SKM-1 (cell line): ENCODE results near the gene LZTR1.

Source experiments
- DNase-seq: peaks from one replicate; lab custom pipeline; 2025; ENCODE audit not compliant: unreplicated experiment; lab: John Stamatoyannopoulos, UW

The LZTR1 gene

GRCh38 chr22:20949698-20950183, 32.4 kb upstream of the LZTR1 start:
- DNase-seq: no peak

DNA sequence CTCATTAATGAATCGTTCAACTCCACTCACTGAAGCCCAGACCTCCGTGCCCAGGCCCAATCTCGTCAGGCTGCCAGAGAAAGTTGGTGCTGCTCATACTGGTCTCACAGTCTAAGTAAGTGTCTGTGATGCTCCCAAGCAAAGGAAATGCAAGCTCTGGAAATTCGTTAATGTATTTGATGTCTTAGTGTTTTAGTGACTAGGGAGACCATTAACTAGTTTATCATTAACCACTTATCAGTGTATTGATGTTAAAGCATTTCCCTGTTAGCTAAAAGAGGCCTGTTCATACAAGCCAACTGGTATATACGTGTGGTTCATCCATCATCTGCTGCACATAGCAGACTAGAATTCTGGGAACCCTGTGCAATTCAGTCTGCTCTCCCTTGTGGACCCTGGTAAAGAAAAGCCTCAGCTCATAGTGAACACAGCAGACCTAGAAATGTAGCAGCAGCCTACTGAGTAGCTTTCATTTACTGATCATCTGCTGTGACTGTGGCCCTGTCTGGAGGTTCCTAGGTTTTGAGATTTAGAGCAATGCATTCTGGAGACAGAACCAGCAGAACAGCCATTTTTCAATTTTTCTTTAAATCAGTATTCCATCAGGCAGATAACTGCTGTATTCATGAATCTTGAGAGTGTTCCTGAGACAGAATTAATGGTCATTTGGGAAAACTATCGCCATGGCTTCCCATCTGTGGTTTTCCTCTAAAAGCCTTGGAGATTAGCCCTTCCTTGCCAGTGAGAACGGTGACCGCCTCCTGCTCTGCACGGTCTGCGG, 30.8 kb upstream of the LZTR1 start:
- DNase-seq: no peak

- no peak for DNase-seq
Observed at GRCh38 chr22:20951932-20952380, 30.1 kb upstream of the LZTR1 start.

DNA sequence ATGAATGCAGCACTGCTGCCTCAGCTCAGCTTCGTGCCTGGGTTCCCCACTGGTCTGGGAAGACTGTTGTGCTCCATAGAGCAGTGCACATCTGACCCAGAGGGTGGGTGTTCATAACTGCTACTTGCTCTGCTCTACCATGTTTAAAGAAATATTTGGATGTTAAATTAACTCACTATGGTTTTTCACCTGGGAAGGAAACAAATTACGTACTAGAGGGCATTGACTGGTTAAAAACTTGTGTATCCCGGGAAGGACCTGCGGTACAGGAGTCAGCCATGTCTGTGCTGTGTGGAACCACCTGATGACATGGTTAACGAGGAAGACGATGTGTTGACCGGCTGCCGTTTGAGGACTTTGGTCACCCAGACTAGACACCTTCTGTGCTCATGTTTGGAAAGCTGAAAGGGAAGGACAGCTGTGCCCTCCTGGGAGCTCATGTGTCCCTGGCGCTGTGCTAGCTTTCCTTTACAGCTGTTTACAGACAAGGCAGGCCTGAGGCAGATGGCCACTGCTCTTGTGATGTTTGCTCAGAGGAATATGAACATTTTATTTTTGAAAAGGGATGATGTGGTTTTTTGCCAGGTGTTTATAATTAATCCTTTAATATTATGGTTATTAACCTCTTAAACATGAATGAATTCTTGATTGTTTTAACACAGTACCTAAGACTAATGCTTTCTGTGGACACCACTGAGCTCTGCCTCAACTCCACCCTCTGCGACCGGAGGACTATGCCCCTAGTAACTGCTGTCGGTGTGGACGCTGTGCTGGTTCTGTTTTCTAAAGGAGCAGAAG, 29.4 kb upstream of the LZTR1 start:
- no peak for DNase-seq

DNA sequence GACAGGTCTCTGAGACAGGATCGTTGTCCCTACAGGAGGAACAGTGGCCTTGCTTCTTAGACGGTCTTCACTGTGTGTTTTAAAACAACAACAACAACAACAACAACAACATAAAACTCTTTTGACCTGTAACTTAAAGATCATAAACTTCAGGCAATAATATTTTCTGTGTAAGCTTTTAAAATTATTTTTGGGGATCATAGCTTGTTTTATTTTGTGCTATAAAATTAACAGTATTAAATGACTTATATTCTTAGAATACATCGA, 28.8 kb upstream of the LZTR1 start:
- no peak for DNase-seq

GRCh38 chr22:20953668-20954500, 28.2 kb upstream of the LZTR1 start:
- DNase-seq: no peak

DNA sequence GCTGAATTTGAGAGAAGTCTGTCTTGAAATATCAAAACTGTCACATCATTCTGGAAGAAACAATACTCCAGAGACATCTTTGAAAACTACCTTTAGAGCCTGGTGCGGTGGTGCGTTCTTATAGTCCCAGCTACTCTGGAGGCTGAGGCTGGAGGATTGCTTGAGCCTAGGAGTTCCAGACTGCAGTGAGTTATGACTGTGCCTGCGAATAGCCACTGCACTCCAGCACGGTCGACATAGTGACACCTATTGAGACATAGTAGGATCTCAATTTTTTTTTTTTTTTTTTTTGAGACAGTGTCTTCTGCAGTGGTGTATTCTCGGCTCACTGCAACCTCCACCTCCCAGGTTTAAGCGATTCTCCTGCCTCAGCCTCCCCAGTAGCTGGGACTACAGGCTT, 26.5 kb upstream of the LZTR1 start:
- no peak for DNase-seq

DNA sequence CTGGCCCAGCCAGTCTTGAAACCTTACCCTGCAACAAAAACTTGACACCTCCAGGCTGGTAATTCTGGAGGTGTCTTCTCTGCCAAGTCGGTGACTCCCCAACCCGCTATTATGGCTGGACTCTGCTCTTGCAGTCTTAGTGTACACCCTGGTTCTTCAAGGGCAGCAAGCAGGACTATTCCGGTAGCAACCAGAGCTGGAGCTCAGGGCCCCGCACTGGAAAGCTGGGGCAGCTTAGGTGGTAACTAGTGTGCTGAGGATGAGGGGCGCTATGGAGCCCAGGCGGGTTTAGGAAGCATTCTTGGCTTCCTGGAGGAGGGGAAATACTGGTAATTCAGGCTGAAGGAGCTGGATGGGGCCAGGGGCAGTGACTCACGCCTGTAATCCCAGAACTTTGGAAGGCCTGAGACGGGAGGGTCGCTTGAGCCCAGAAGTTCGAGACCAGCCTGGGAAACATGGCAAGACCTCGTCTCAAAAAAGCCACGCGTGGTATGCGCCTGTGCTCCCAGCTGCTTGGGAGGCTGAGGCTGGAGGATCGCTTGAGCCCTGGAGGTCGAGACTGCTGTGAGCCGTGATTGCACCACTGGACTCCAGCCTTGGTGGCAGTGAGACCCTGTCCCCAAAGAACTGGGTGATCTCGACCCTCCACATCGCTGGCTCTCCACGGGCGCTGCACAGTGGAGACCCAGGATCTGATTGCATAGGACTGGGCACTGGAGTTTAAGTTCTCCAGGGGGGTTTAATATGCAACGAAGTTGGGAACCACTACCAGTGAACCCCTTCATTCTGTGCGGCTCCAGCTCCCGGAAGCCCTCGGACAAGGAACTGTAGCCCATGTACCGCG, 25.6 kb upstream of the LZTR1 start:
- DNase-seq: no peak

DNA sequence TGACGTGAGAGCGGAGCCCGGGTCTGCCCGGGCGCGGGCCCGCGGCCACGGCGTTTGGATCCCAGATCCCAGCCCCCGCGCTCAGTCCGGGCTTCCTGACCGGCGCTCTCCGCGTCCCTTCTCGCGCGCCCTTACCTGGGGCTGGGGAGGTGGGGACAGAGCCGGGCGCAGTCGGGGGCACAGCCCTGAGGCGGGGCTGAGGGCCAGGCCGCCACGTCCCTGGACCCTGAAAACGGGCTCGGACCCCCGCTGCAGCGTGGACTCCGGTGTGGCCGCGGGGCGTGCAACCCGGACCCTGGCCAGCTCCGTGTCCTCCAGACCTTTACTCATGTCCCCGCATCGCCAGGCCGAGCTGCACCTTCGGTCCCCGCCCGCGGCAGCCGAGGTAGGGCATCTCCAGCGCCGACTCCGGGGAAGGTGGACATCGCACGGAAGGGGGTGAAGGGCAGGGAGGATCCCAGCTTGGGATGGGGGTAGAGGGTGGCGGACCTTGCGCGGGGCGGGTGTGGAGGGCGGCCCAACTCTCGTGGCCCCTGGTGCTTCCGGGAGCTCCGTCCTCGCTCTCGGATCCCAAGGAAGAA, 24.9 kb upstream of the LZTR1 start:
- no peak for DNase-seq

GRCh38 chr22:20957683-20958431, 24.2 kb upstream of the LZTR1 start:
- no peak for DNase-seq

- DNase-seq: no peak
Observed at GRCh38 chr22:20959578-20960461, 22.3 kb upstream of the LZTR1 start.

DNA sequence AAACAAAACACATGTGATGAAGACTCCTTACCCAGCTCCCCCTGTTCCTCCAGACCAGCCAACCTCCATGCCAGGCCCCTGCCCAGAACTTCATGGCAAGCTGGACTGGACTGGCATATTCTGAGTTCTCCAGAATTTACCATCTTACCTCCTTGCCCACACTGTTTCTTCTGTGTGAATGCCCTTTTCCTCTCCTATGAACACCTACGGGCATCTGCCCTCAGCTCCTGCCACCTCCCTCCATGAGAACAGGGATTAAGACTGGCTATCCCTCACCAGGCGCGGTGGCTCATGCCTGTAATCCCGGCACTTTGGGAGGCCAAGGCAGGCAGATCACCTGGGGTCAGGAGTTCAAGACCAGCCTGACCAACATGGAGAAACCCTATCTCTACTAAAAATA, 21.5 kb upstream of the LZTR1 start:
- no peak for DNase-seq

- no peak for DNase-seq
Observed at GRCh38 chr22:20962491-20962945, 19.6 kb upstream of the LZTR1 start.

DNA sequence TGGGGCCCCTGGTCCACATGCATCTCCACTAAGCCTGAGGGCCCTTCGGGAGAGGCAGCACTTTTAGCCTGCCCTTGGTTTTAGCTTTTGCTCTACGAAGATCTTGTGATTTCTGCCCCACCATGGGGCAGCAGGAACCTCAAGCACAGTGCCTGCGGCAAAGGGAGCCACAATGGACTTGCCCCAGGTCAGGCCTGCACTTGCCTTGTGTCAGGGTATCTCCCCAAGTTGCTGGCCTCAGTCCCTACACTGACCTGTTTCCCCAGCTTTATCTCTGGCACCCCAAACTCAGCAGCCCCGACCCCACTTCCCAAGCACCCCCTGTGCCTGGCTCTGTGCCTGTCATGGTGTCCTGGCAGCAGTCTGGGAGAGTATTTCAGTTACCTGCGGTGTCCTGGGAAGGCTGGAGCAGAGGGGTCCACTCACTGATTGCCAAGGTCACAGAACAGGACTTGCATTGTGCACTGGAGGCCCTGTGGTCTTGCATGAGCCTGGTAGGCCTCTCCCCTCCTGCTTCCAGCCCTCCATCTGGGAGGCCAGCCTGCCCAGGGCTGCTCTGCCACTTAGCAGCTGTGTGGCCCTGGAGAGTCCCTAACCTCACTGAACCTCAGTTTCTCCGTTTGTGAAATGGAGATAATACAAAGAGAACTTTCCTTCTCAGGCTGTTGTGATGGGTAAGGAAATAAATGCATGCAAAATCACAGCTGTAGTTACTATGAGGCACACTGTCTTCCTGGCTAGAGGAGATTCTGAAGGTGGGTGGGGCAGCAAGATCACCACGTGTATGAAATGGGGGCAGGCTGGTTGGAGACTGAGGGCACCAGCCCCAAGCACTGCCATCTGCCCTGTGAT, 18.7 kb upstream of the LZTR1 start:
- DNase-seq: no peak

DNA sequence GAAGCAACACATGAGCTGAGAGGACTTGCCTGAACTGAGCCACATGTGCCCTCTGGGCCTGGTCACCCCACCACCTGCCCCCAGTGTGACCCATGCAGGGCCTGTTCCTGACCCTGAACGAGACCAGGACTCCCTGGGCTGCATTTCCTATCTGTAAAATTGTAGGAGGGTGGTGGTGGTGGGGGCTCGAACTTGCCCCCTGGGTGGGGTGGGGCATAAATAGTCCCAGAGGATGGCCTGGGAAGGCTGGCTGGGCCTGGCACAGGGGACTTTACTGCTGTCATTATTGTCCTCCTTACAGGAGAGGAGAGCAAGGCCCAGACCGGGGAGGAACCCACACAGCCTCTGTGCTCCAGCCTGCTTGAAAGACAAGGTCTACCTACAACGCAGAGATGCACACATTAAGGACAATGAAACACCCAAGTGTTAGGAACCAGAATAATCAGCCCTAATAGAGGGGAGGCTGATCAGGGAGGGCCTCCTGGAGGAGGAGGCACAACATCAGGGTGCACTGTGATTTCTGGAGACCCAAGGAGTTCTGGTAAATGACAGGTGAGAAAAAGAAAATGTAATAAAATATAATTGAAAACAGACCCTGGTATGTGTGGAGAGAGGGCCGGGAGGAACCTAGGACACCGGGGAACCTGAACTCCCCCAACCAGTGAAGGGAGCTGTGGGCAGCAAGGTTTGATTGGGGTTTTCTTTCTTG, 17.9 kb upstream of the LZTR1 start:
- no peak for DNase-seq

DNA sequence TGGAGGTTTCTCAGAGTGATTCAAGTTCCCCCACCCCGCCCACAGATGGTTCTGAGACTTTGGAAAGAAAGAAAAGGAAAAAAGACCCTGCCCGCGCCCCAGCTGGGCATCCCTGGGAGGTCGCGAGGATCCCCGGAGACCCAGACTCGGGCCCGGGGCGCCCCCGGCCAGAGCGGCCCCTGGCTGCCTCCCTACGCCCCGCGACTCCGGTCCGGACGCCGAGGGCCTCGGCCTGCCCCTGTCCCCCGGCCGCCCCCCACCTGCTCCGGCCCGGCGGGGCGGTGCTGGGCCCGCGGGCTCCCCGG, 17.3 kb upstream of the LZTR1 start:
- DNase-seq: no peak
